ENCODE results near the gene DTL.

DTL gene

DNA sequence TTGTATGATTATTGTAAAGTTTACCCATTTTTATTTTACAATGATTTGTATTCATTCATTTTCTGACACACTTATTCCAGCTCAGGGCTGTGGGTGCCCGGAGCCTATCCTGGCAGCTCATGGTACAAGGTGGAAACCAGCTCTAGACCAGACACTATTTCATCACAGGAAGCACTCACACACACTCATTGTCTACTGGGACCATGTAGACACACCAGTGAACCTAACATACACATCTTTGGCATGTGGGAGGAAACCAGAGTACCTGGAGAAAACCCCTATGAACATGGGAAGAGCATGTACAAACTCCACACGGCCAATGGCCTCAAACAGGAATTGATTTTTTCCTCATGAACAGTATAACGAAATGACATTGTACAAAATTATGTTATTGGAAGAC is 2.4 kb downstream of the DTL start:
- no peak for DNase-seq (ENCODE audit: low spot score)

- DNase-seq (ENCODE audit: low spot score) = no peak
Observed at GRCh38 chr1:212039622-212040021, 4.1 kb downstream of the DTL start.

DNA sequence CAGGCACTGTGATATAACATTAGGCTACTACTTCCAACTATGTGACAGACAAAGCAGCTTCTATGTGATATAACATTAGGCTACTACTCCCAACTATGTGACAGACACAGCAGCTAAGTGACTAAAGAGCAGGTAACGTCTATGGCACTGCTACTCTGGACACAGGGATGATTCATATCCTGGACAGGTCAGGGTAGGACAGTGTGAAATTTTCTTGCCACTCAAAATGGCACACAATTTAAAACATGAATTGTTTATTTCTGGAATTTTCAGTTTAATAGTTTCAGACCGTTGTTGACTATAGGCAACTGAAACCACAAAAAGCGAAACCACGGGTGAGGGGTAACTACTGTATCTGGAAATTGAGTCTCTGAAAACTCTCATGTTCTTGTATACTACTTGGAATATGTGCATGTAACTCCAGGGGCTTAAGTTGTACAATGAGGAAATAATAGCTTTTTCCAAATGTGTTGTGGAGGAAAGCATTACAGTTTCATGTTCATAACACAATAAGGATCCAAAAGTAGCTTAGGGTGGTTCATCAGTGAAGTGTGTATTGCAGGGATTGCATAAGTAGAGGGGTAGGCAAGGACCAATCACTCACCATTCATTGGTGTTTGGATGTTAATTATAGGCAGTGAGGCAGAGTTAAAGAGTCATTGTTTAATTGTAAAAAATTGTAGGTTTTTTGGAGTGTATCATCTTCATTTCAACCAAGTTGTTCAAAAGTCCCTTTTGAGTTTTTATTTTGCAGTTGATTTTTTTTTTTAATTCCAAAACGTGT is 5.3 kb downstream of the DTL start:
- DNase-seq (ENCODE audit: low spot score) = no peak

DNA sequence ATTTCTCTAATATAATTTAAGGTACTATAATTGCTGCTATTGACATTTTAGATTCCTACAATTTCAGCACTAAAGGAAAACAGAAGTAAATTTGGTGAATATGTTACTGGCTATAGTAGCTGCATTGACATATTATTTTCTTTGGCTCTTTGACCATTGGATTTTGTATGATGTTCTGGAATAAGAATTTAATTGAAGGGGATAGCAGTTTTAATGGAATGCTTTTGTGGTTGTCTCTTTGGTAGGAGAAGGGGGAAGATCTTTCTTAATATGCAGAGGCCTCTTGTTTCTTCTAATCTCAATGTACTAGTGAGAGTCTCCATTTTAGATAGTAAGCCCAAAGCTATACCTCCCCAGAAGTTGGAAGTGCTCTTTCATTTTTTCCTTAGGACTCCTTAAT is 6.9 kb downstream of the DTL start:
- DNase-seq (ENCODE audit: low spot score) = no peak

GRCh38 chr1:212044851-212045250 is 9.3 kb downstream of the DTL start:
- DNase-seq (ENCODE audit: low spot score) = no peak

DNA sequence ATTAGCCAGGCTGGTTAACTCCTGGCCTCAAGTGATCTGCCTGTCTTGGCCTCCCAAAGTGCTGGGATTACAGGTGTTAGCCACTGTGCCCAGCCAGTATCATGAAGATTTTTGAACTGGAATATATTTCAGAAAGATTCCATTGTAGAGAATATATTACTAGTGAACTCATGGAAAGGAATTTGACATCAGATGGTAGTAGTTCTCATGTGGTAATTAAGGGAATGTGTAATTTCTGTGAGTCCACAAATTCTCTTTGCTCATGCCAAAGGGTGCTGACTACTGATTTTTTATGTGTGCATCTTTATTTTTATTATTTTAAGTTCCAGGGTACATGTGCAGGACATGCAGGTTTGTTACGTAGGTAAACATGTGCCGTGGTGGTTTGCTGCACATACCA is 10.4 kb downstream of the DTL start:
- no peak for DNase-seq (ENCODE audit: low spot score)

GRCh38 chr1:212053993-212054392 is 18.4 kb downstream of the DTL start:
- DNase-seq (ENCODE audit: low spot score) = no peak

GRCh38 chr1:212055333-212055732 is 19.8 kb downstream of the DTL start:
- no peak for DNase-seq (ENCODE audit: low spot score)

GRCh38 chr1:212060632-212061472 is 25.3 kb downstream of the DTL start:
- DNase-seq (ENCODE audit: low spot score) = no peak

DNA sequence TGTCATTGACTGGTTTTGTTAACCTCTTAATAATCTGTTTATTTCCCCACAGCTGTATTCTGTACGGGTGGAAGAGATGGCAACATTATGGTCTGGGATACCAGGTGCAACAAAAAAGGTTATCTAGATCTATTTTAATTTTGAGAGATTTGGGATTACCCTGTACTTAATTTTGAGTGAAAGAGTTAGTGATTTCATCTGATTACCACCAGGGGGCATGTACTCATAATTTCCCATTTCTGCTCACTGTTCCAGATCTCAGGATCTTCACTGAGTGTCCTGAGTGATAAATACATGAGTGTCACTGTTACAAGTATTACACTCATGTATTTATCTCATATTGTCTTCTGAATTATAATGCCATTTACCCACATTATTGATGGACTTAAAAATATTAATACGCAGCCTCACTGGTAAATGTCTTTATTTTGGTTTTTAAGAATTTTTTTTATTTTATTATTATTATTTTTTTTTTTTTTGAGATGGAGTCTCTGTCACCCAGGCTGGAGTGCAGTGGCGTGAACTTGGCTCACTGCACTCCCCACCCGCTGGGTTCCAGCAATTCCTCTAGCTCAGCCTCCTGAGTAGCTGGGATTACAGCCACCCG is 27.4 kb downstream of the DTL start:
- peak; percentile 15 for DNase-seq (ENCODE audit: low spot score)

- no peak for DNase-seq (ENCODE audit: low spot score)
Observed at GRCh38 chr1:212067787-212068186, 32.2 kb downstream of the DTL start.

GRCh38 chr1:212070720-212071302 is 35.3 kb downstream of the DTL start:
- peak; percentile 14 for DNase-seq (ENCODE audit: low spot score)

- DNase-seq (ENCODE audit: low spot score) = no peak
Observed at GRCh38 chr1:212072047-212072446, 36.5 kb downstream of the DTL start.

DNA sequence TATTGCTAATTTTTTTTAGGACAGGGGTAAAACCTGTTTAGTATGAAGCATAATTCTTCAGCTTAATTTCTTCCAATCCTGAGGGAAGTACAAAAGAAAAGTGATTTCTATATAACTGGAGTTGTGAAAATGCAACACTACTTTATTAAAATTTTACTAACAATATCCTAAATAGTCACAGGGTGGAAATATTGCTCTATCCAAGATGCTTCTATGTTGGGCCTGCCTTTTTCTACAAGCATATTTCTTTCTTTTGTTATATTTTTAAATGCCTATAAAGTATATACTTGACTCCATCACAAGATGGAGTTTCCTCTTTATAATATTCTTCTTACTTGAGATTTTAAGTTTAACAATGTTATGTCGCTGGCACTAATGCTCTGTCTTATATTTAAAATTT is 37.9 kb downstream of the DTL start:
- DNase-seq (ENCODE audit: low spot score) = no peak

DNA sequence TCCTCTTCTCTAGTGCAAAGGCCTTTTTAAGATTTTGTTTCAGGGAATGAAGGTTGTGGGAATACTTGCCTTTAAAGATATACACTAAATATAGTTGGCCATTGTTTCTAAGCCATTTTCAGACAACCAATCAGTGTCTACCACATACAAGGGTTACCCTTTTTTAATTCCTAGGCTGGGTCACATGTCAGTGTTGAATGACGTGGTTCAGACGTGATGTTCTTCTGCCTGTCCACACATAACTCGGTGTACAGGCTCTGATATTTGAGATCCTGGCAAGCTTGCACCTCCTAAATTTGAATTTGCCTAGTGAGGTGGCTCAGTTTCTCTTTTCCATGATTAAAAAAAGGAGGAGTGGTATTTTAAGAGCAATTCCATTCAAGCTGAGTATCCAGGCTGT is 38.8 kb downstream of the DTL start:
- no peak for DNase-seq (ENCODE audit: low spot score)

DNA sequence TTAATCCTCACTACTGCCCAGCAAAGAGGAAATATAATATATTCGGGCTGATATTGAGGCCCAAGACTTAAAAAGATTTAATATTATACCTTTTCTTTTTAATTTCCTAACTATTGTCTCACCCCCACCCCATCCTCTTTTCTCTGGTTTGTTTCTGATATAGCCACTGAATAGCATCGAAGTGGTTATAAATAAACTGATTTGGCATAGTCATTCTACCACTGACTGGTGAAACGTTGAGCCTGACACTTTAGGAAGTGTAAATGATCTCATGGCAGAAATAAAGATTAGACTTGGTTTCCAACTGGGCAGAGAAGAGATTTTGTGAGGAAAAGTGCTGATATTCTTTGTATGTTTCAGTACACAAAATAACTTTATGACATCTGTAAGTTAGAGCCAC is 39.3 kb downstream of the DTL start:
- DNase-seq (ENCODE audit: low spot score) = no peak

DNA sequence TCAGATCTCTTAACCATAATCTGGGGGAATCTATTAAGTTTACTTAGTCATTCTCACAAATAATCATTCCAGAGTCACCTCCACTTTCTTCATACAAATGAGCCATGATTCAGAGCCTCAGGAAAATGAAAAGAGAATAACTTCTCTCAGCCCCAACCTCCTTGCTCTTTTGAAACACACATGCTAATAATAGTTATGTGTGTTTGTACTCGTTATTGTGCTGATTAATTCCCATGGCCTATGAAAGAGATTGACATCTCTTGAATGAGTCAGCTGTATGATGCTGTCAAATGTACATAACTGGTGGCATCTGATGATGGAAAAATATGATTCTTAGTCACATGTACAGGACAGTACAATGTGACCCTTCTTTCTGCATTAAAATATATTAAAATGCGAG is 41.5 kb downstream of the DTL start:
- no peak for DNase-seq (ENCODE audit: low spot score)

GRCh38 chr1:212078826-212079225 is 43.3 kb downstream of the DTL start:
- no peak for DNase-seq (ENCODE audit: low spot score)

- no peak for DNase-seq (ENCODE audit: low spot score)
Observed at GRCh38 chr1:212082765-212083406, 47.3 kb downstream of the DTL start.

DNA sequence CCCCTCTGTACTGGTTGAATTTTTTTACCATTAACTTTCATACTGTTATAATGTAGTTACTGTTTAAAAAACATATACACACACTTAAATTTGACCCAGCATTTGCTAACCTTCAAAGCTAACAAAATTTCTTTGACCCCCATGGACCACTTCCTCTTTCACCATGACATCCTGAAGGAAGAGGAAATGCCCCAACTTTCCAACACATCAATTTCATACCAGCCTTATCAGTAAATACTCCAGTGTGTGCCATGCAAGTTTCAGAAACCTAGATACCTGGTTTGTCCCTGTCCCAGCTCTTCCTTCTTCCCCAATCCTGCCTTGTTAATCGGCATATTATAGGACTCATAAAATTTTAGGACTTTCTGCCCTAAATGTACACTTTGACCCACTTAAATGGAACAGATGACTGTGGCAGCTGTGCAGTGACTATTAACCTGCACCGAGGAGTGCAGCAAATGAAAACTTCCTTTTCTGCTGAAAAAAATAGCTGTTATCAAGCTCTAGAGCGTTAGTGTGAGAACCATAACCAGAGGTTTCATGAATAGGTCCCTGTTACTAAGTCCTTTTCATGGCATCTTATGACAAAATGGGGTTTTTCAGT is 54.1 kb downstream of the DTL start:
- DNase-seq (ENCODE audit: low spot score) = no peak

DNA sequence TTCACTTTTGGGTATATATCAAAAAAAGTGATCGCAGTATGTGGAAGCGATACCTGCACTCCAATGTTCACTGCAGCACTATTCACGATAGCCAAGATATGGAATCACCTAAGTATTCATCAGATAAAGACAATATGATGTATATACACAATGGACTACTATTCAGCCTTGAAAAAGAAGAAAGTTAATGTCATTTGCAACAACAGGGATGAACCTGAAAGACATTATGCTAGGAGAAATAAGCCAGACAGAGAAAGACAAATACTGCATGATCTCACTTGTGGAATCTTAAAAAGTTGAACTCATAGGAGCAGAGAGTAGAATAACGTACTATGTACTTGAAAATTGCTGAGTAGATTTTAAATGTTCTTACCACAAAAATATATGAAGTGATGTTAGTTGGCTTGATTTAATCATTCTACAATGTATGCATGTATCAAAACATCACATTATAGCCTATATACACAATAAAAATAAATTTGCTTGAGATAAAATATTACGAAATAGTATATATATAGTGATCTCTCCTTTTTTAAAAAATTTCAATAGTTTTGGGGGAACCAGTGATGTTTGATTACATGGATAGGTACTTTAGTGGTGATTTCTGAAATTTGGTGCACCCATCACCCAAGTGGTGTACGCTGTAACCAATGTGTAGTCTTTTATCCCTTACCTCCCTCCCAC is 56.0 kb downstream of the DTL start:
- DNase-seq (ENCODE audit: low spot score) = no peak

Measured in iPS-NIHi11 (cell line).